CD4-positive, alpha-beta T cell treated with Interleukin-17A for 4 hours (primary cell): ENCODE measurements around the gene TPPP2.
A peak's percentile ranks its signal among the peaks of the same experiment; 100 is the strongest.
"Not testable (repeated sequence)": the region's sequence is repeated elsewhere in the genome, so short reads cannot be mapped to it uniquely, and the experiment has no call there.

ENCODE experiments used
- DNase-seq: peaks from one replicate; pipeline ENCODE4 v3.0.0-alpha.2; 2020; ENCODE audit warnings: mixed read lengths

TPPP2 gene

DNA sequence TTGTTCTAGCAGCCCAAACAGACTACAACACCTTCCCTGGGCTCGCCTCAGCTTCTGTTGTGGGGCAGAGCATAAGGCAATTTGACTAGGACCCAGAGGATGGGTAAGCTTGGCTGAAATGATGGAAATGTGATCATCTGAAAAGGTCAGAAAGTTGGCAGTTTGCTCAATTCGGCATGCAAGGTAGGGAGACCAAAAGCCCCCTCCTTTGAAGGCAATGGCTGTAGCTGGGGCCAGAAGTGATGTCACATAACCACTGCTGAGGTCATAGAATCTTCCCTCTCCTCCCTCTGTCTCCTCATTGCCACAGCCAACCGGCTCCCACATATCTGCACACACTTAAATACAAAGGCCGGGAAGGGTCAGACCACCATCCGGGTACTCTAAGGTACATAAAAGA lies at the start of gene TPPP2:
TPPP2 (plus strand) TSS at position 301 of the 400 bp plus-strand sequence. CDS start 365 bp downstream, outside the sequence.
- no peak for DNase-seq

DNA sequence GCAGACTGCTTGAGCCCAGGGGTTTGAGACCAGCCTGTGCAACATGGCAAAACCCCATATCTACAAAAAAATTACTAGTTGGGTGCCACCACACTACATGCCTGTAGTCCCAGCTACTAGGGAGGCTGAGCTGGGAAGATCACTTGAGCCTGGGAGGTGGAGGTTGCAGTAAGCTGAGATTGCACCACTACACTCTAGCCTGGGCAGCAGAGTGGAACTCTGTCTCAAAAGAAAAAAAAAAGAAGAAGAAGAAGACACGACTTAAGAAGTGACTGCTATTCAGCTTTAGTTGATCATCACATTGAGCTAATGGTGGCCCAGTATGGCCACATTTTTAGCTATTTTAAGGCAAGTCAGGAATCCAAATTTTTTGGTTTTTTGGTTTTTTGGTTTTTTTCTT lies 49.1 kb upstream of the TPPP2 start:
- DNase-seq: no peak

DNA sequence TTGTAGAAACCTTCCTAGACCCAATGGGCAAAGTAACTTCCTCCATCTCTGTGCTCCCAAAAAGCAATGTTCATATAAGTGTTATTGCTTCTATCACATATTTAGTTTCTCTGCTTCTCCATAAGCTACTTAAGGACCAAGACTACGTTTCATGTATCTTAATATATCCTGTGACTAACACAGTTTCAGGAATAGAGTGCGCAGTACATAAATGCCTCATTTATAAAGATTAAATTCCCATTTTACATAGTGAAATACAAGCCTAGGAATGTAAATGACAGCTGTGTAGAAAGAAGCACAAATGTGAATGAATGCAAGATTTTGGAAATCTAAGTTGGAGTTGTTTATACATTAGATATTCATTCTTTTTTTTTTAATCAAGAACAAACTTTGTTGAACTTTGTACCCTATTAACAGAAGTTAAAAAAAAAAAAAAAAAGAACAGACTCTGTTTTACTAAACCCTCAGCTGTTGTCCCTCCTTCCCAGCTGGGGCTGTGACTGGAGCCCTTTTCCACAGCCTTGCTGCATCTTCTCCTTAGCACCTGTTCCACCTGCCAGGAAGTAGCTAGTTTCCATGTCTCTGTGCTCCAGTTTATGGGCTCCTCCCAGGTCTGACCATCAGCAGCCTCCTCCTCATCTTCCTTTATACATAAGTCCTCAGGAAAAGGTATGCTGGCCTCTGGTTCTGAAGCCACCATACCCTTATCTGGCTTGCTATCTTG lies 47.2 kb upstream of the TPPP2 start:
- DNase-seq: no peak

DNA sequence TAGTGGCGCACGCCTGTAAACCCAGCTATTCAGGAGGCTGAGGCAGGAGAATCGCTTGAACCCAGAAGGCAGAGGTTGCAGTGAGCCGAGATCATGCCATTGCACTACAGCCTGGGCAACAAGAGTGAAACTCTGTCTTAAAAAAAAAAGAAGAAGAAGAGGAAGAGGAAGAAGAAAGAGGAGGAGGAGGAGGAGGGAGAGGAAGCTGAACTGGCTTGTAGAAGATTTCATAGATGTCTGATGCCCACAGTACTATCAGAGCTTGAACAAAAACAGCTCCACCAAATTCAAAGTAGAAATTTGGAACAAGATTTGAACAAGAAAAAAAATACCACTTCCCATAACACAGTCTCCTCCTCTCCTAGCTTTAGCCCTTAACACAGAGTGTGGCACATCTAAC lies 44.4 kb upstream of the TPPP2 start:
- not testable (repeated sequence) for DNase-seq

DNA sequence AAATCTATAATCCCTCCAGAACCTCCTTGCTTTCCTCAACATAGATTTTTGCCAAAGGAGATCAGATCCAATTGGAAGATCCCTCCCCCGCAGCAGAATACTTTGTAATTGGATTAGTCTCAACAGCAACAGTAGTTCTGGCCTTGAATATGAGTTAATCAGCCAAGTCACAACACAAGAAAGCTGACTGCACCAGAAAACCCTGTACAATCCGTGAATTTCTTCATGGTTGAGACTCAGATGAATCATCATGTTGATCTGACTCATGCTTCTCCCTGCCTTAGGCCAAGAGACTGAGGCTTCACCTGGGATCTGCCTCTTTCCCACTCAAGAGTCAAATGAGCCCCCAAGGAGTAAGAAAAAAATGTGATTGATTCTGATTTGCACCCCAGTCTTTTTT lies 43.2 kb upstream of the TPPP2 start:
- DNase-seq: no peak

DNA sequence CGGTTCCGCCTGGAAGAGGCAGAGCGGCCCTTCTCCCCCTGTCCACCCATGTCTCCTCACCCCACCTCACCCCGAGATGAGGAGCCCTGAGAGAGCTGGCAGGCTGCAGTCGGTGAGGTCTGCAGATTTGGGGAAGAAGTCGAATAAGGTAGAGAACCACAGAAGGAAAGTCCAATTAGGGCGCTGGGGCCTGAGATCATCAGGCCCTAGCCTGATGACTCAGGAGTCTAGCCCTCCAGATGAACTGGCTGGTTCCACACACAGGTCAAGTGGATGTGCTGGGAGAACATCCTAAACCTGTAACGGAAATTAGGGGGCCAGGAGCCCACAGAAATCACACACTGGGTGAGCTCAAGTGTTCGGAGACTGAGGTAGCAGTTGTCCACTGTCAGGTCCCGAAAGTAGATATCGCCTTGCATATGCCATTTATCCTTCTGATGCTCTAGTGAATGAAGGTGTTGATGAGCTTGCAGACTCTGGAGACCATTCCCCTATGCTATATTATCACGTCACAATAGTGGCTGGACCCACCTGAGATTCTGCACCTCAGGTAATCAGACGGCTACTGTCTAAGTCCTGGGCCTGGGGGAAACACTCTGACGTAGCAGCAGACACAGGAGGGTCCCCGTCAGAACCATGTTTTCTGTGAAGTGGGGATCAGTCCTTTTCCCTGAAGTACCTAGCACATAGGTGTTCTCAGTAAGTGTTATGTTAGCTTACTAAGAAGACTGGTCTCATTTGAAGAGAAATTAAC lies 41.1 kb upstream of the TPPP2 start:
- no peak for DNase-seq

DNA sequence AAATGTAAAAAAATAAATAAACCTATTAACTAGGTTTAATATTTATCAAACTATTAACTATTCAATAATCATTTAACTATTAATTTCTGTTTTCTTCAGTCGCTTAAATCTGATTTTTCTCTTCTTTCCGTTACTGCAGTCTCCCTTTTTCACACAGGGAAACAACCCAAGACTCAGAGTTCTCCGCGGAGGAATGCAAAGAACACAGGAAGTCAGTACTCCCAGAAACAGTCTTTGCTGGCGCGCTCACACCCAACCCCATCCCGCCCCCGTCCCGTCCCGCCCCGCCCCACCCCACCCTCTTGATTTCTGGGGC lies 40.6 kb upstream of the TPPP2 start:
- no peak for DNase-seq

DNA sequence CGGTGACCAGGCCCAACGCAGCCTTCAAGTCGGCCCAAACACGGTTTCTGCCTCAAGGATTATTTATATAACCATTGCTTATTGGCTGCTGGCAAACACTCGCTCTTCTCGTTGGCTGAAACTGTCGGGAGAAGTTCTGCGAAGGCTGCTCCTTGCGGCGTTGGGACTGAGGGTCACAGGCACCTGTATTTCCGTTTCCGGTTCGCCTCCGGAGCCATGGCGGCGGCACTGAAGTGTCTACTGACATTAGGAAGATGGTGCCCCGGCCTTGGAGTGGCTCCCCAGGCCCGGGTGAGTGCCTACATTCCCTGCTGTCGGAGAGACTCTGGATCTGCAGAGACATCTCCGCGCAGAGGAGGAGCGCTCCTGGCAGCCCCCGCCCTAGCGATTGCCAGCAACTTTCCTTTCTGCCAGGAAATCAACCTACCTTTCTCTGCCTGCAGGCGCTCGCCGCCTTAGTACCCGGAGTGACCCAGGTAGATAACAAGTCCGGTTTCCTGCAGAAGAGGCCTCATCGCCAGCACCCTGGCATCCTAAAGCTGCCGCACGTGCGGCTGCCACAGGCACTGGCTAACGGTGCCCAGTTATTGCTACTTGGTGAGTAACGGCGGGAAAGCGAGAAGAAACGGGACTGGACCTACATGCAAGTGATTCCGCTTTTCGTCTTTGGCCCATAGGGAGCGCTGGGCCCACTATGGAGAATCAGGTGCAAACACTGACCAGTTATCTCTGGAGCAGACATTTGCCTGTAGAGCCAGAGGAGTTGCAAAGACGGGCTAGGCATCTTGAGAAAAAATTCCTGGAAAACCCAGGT lies 40.0 kb upstream of the TPPP2 start, which contains the start of gene METTL17:
METTL17 (plus strand) TSS at position 194 of the 814 bp plus-strand sequence; CDS start at position 217, 23 bp downstream.
- DNase-seq: peak; percentile 85

DNA sequence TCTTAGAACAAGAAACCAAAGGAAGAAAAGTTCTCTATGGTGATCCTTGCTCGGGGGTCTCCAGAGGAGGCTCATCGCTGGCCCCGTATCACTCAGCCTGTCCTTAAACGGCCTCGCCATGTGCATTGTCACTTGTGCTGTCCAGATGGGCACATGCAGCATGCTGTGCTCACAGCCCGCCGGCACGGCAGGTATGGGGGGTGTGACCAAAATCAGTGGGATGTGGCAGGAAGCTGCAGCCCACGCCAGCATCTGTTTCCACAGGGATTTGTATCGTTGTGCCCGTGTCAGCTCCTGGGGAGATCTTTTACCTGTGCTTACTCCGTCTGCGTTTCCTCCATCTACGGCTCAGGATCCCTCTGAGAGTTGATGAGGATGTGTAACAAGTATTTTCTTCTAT lies 33.5 kb upstream of the TPPP2 start:
- no peak for DNase-seq

DNA sequence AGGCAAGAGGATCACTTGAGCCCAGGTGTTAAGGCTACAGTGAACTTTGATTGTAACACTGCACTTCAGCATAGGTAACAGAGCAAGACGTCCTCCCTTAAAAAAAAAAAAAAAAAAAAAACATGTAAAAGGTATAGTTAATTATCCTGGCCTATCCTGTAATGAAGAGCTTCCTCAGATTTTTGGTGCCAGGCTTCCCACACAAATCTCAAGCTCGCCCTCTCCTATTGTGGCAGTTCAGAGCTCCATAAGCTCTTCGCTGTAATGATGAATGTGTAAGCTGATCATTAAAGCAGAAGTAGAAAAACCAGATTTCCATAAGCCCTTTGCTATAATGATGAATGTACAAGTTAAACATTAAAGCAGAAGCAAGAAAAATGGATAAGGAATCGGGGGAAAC lies 32.9 kb upstream of the TPPP2 start:
- no peak for DNase-seq

DNA sequence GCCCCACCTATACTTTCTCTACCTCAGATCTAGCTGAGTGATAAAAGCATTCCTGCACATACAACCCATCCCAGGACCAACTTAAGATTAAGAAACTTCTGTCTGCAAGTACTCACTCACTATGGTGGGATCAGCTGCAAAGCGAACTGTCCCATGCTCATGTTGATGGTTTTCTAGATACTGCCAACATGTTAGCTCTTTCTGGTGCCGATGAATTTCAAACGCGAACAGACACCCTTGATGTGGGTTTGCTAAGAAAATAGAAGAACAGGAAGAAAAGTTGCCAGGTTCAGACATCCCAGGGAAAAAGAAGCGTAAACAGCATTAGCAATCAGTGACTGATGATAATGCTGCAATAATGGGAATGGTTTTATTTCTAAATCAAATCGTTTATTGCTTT lies 32.5 kb upstream of the TPPP2 start:
- DNase-seq: no peak

DNA sequence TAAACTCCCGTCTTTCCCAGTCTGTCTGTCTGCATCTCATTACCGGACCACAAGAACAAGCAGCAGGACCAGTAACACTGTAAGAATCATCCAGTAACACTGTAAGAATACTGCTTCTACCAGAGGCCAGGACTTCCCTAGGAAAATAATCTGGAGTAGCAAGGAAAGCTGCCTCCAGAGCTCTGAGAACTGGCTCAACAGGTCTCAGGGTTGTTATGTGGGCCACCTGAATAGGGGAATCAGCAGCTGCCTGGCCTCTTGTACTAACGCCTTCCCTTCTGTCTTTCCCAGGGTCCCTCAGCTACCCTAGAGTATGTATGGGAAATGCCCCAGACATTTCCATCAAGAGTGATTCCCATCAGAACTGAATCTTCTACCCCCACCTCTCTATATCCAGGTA lies 31.9 kb upstream of the TPPP2 start:
- no peak for DNase-seq

DNA sequence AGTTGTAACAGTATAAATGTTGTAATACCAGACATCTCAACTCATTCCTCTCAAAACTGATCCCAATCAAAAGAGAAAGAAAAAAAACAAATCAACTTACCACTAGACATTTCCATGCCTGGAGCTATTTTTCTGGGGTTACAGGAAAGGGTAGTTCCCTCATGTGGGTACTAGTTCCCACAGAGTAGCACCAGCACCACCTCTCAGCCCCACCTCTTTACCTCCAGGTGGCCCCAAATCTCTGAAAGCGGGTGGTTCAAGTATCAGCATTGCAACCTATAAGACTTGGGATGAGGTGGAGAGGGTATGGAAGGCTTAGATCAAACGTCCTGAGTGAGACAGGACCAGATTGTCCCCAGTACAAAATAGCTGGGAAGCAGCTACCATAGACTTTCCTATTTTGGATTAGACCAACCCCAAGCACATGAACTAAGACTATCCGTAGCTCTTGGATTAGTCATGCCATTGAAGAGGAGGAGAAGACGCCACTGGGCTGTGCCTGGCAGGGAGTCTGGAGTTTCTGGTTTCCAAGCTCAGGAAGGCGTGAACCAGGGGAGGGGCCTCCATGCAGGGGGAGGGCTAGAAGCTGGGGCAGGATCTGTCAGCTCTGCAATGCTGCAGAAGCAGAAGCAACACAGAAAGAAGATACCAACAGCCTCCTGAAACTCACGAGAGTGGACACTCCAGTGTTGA lies 31.2 kb upstream of the TPPP2 start, which contains the start of gene SLC39A2:
SLC39A2 (plus strand) TSS at position 620 of the 693 bp plus-strand sequence. CDS start 154 bp downstream, outside the sequence.
- no peak for DNase-seq

DNA sequence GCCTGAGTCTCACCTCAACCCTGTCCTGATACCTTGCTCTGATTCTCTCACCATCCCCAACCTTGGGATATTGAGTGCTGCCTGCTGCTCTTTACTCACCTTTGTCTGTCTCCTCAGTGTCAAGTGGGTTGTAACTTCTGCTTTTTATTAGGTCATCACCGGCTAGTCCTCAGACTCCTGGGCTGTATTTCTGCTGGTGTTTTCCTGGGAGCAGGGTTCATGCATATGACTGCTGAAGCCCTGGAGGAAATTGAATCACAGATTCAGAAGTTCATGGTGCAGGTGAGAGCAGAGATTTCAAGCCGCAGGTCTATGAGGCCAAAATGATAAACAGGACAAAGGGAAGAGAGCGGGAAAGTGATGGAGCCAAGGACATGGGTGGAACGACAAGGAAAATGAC lies 30.4 kb upstream of the TPPP2 start:
- no peak for DNase-seq

DNA sequence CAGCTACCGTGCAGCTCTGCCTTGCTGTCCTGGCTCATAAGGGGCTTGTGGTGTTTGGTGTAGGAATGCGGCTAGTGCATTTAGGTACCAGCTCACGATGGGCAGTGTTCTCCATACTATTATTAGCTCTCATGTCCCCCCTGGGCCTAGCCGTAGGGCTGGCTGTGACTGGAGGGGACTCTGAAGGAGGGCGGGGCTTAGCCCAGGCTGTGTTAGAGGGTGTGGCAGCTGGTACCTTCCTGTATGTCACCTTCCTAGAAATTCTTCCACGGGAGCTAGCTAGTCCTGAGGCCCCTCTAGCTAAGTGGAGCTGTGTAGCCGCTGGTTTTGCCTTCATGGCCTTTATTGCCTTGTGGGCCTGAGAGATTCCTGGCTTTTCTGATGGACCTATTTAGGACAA lies 28.8 kb upstream of the TPPP2 start:
- no peak for DNase-seq

DNA sequence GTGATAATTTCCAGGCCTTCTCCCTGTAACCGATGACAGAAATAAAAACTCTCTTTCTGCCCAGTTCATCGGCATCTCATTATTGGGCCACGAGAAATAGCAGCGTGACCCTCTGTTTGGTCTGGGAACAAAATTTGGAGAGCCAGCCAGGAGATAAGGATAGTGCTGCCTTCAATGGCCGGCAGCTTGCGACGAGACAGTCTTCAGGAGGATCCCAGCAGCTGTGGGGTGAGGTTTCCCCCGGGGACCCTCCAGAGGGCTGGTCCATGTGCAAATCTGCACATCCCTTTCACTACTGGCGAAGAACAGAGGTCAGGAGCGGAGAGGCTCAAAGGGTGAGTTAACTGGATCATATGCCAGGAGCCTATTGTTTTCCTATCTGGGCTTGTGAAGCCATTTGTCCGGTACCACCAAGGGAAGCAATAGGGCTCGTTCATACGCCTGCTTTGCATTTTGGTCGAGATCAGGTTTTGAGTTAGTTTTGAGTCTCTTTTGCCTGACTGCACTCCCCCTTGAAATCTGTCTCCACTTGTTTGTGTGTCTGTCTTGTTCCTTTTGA lies 26.1 kb upstream of the TPPP2 start:
- no peak for DNase-seq

DNA sequence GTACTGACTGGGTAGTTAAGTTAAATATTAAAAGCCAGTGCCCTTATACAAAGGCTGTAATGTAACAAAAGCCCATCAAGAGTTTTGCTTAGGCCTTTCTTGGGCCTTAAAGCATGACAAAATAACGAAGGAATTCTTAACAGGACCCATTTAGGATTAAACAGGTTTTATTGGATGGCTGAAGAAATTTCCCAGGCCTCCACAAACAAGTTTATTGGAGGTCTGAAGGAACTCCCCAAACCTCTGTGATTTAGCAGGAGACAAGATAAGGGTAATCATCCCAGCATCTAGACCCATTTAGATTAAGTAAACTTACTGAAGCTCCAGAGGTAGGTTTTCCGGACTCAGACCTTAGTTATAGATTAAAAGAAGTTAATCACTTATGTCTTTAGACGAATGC lies 20.3 kb upstream of the TPPP2 start:
- not testable (repeated sequence) for DNase-seq

DNA sequence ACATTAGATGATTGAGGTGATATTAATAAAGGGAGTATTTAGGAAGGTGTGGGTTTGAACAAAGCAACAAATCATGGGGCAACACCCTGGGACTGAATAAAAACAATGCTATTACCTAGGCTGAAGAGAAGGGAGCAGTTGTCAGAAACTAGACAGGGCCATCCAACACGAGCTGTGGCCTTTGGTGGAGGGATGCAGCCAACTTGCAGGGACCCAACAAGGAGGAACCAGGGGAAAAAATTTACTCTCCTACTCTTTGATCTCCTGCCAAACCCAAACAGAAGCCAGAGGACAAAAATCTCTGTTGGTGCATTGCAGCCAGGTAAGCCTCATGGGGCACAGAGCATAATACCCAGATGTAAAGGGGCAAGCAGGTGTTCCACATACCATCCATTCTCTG lies 18.9 kb upstream of the TPPP2 start:
- no peak for DNase-seq

DNA sequence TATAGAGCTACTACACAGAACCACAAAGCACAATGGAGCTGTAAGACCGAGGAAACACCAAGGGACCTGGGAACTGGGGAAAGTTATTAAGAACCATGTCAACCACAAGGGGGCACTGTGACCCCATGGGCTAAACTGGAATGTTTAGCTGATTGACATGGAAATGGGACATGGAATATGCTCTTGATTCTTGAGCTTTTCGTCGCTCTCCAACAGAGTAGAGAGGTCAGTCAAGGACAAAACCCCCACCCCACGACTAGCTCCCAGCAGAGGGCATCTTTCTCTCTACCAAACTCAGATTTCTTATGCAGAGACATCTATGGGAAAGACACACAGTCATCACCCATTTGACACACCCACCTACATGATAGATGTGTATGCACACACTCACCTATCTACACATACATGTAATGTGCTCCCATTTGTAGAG lies 15.2 kb upstream of the TPPP2 start:
- DNase-seq: peak; percentile 91

DNA sequence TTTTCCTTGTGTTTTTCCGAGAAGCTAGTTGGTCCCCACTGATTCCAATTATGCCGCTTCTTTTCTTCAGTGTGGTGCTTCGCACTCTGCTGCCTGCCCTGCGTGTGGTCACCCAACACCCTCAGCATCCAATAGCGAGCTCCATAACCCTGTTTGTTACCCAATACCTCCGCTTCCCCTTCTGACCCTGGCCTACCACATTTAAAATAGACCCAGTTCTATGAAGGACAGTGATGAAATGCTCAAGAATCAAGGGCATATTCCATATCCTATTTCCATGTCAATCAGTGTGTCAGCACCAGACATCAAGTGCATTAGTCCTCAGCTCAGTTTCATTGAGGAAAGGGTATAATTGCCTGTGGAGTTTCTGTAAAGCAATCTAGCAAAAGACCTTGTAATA lies 14.7 kb upstream of the TPPP2 start:
- no peak for DNase-seq

DNA sequence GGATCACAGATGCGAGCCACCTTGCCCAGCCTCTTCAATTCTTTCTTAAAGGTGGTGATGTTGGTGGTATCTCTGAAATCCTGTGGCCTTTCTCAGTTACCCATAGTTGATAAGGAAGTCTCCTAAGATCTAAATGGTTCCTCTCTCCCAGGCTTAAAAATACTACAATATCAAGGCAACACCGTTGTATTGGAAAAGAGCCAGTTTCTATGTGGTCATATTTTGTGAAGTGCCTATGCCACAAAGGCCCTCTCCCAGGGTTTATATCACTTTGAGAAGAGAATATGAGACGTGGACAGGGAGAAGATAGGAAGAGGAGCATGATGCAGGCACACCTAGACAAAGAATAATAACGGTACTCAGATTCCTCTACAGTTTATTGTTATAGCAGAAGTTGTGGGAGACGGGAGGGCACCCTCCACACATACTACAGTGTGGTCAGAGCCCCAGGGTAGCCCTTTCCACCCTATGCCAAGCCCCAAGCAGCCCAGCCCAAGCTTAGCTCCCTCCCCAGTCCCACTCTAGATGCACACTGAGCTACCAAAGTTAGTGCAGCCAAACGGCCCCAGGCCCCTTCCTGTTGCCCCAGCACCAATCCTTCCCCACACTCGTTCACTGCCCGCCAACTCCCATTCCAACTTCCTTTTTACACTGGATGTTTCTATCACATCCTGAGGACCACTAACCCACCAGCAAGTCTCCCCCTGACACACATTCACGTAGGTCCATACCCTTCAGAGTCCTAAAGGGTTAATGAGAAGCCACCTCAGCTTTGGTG lies 13.4 kb upstream of the TPPP2 start:
- no peak for DNase-seq
